Placental epithelial cell (primary cell): ENCODE data around the gene INTS6. TPM values are rescaled to one million over a fixed set of nuclear protein-coding genes. Genes with fewer than 3 reads are reported as not detected.

Experiments used
- small RNA-seq: library from RNA; depleted of rRNA; stranded (forward); fragments of <200 nt; gene quantifications from one replicate; pipeline ENCODE3, GENCODE V24; 2012
- total RNA-seq: library from RNA; depleted of rRNA; stranded (reverse); fragments of >200 nt; gene quantifications from 2 replicates; pipeline ENCODE4 v1.2.3, GENCODE V29; 2012

INTS6 gene, protein sequence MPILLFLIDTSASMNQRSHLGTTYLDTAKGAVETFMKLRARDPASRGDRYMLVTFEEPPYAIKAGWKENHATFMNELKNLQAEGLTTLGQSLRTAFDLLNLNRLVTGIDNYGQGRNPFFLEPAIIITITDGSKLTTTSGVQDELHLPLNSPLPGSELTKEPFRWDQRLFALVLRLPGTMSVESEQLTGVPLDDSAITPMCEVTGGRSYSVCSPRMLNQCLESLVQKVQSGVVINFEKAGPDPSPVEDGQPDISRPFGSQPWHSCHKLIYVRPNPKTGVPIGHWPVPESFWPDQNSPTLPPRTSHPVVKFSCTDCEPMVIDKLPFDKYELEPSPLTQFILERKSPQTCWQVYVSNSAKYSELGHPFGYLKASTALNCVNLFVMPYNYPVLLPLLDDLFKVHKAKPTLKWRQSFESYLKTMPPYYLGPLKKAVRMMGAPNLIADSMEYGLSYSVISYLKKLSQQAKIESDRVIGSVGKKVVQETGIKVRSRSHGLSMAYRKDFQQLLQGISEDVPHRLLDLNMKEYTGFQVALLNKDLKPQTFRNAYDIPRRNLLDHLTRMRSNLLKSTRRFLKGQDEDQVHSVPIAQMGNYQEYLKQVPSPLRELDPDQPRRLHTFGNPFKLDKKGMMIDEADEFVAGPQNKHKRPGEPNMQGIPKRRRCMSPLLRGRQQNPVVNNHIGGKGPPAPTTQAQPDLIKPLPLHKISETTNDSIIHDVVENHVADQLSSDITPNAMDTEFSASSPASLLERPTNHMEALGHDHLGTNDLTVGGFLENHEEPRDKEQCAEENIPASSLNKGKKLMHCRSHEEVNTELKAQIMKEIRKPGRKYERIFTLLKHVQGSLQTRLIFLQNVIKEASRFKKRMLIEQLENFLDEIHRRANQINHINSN
- total RNA-seq, result 38.1 and 42.6 TPM in 2 replicates

DNA sequence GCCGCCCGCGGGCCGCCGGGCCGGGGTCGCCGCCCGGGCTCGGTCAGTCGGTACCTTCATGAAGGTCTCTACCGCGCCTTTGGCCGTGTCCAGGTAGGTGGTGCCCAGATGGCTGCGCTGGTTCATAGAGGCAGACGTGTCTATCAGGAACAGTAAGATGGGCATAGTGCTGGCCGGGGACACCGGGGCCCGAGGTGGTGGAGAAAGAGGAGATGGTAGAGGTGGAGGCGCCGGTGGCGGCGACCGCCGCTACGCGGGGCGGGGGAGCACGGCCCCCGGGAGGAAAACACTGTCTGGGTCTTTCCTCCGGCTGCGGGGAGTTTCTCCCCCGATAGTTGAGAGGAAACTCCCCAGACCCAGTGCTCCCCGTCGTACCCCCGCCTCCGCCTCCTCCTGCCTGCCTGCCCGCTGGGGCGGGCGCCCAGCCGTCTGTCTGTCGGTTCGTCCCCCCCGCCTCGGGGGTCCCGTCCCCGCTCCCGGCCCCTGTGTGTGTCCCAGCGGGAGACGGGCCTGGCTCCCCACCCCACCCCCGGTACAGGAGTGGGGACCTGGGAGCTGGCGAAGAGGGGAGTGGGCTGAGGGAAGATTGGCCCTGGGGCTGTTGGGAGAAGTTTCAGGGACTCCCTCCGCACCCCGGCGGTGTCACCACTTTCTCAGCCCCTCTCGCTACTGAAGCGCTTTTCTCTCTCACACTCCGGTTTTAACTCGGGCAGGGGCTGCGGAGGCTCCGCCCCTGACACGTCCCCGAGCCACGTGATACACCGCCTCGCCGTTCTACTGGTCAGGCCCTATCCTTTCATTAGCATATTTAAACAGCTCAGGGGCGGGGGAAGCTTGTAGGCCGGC is at the start of gene INTS6:
Gene INTS6, minus strand, starts transcription at position 676 of the 846 bp plus-strand sequence. Its CDS starts 511 bp downstream, at position 165.

DNA sequence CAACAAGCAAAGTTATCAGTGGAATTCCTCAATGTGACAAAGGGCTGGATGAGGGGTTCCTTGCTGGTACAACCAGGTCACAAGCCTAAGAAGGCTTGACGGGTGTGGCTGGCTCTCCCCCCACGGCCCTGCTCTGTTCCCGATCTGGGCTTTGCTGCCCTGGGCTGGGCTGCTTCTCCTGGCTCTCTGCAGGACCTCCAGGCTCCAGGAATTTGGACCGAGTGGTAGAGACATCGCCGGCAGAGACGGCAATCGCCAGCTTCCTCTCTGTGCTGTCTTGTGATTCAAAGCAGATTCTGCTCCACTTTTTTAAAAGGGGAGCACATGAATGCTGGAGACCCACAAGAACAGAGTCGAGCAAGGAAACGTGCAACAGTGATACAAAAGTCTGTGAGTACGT is 113.5 kb downstream of the INTS6 start, which contains the start of gene SERPINE3:
Gene SERPINE3, plus strand, starts transcription at position 338 of the 400 bp plus-strand sequence. CDS start 1,401 bp downstream, outside the sequence.

Small RNAs within 50 kb of the gene (small RNA-seq; reads per million reads assigned to genes)
- gene MIR5693, result not detected
- not detected for gene RN7SL320P
- gene SNRPGP11, result not detected

Other genes with a start within 250 kb of the INTS6 start
- gene FAM124A, start 230.6 kb downstream of the INTS6 start, total RNA-seq, result under 0.01 TPM in 1 of 2 replicates, not detected in the other
- gene SERPINE3, start 113.3 kb downstream of the INTS6 start, total RNA-seq, result under 0.01 TPM in 2 replicates
- gene WDFY2, start 131.4 kb upstream of the INTS6 start, total RNA-seq, result 5.0 and 5.1 TPM in 2 replicates